Large intestine (tissue), 12 donors: Measurements from ENCODE around the gene CCL14. TPM values are rescaled to one million over a fixed set of nuclear protein-coding genes. Genes with fewer than 3 reads are reported as not detected.

Experiments used
- DNase-seq, 2 donors: peaks; one replicate each; pipeline versions ENCODE4 v3.0.0 to v3.0.0-alpha.2; 2013
- H3K27ac ChIP-seq: one replicate; pipeline ENCODE4 v1.5.1; 2013; ENCODE audit warnings: low read length
- H3K27me3 ChIP-seq: 2 replicates; pipeline ENCODE4 v1.6.1; 2013; ENCODE audit warnings: low read length; ENCODE audit not compliant: control insufficient read depth, insufficient read depth
- H3K36me3 ChIP-seq: 2 replicates; pipeline ENCODE4 v1.6.1; 2013; ENCODE audit warnings: low read length; ENCODE audit not compliant: control insufficient read depth, insufficient read depth
- H3K4me1 ChIP-seq: one replicate; pipeline ENCODE4 v1.6.1; 2013; ENCODE audit warnings: low read length; ENCODE audit not compliant: control insufficient read depth, insufficient read depth
- H3K4me3 ChIP-seq: one replicate; pipeline ENCODE4 v1.5.1; 2013; ENCODE audit warnings: low read length
- H3K9me3 ChIP-seq: one replicate; pipeline ENCODE4 v1.6.1; 2013; ENCODE audit warnings: mild to moderate bottlenecking, low read depth, low read length, moderate library complexity; ENCODE audit not compliant: control insufficient read depth
- WGBS: methylation state at CpG from one replicate; pipeline ENCODE4 v1.1.5; 2013; ENCODE audit warnings: low lambda C conversion rate; ENCODE audit not compliant: insufficient coverage; 5-methylcytosine and 5-hydroxymethylcytosine counted together
- long read RNA-seq, 11 donors: transcript quantifications; one replicate each; lab custom pipeline, GENCODE V29; 2026
- polyA plus RNA-seq: library from polyadenylated mRNA; unstranded; fragments of 120-200 nt; gene quantifications from one replicate; pipeline ENCODE4 v1.2.1, GENCODE V29; 2013

Gene CCL14
- polyA plus RNA-seq, result 6.8 TPM
- long read RNA-seq, donor 1, transcript CCL14-202 (3 exons, 898 nt), result major isoform, 9 of 10 reads
- long read RNA-seq, donor 1, partial matches to known transcripts, result 0 of 10 reads
- long read RNA-seq, donor 1, other reads (novel, unspliced or antisense), result 0 of 10 reads
- long read RNA-seq, donor 2, transcript CCL14-202 (3 exons, 898 nt), result major isoform, 16 of 21 reads
- long read RNA-seq, donor 2, partial matches to known transcripts, result 0 of 21 reads
- long read RNA-seq, donor 2, other reads (novel, unspliced or antisense), result 0 of 21 reads
- long read RNA-seq, donor 3, result 0 reads
- long read RNA-seq, donor 4, partial matches to known transcripts, result 0 of 2 reads
- long read RNA-seq, donor 4, other reads (novel, unspliced or antisense), result 0 of 2 reads
- long read RNA-seq, donor 5, transcript CCL14-202 (3 exons, 898 nt), result major isoform, 8 of 9 reads
- long read RNA-seq, donor 5, partial matches to known transcripts, result 0 of 9 reads
- long read RNA-seq, donor 5, other reads (novel, unspliced or antisense), result 0 of 9 reads
- long read RNA-seq, donor 6, transcript CCL14-202 (3 exons, 898 nt), result major isoform, 18 of 23 reads
- long read RNA-seq, donor 6, partial matches to known transcripts, result 0 of 23 reads
- long read RNA-seq, donor 6, other reads (novel, unspliced or antisense), result 0 of 23 reads
- long read RNA-seq, donor 7, transcript CCL14-202 (3 exons, 898 nt), result major isoform, 10 of 10 reads
- long read RNA-seq, donor 7, partial matches to known transcripts, result 0 of 10 reads
- long read RNA-seq, donor 7, other reads (novel, unspliced or antisense), result 0 of 10 reads
- long read RNA-seq, donor 8, transcript CCL14-202 (3 exons, 898 nt), result major isoform, 27 of 31 reads
- long read RNA-seq, donor 8, partial matches to known transcripts, result 0 of 31 reads
- long read RNA-seq, donor 8, other reads (novel, unspliced or antisense), result 0 of 31 reads
- long read RNA-seq, donor 9, transcript CCL14-202 (3 exons, 898 nt), result major isoform, 10 of 15 reads
- long read RNA-seq, donor 9, partial matches to known transcripts, result 0 of 15 reads
- long read RNA-seq, donor 9, other reads (novel, unspliced or antisense), result 0 of 15 reads
- long read RNA-seq, donor 10, transcript CCL14-202 (3 exons, 898 nt), result major isoform, 9 of 12 reads
- long read RNA-seq, donor 10, partial matches to known transcripts, result 0 of 12 reads
- long read RNA-seq, donor 10, other reads (novel, unspliced or antisense), result 0 of 12 reads
- long read RNA-seq, donor 11, transcript CCL14-202 (3 exons, 898 nt), result major isoform, 10 of 11 reads
- long read RNA-seq, donor 11, partial matches to known transcripts, result 0 of 11 reads
- long read RNA-seq, donor 11, other reads (novel, unspliced or antisense), result 0 of 11 reads

GRCh38 chr17:35986643-35987042 is at the start of gene CCL14:
Gene CCL14 (minus strand): TSS chr17:35986729. CDS start chr17:35986649, 80 bp downstream.
- no CpG with 5 or more reads among the region's 1 CpG for WGBS
- DNase-seq, result no peak
- H3K36me3 ChIP-seq, result peaks cover 18% of the 10 kb centered on the region
- H3K27me3 ChIP-seq, result no peaks in the 10 kb centered on the region
- H3K4me1 ChIP-seq, result peaks cover 16% of the 10 kb centered on the region
- no peak within 1 kb of the TSS for H3K4me3 ChIP-seq
- H3K9me3 ChIP-seq, result no peaks in the 10 kb centered on the region
- H3K27ac ChIP-seq, result no peak within 1 kb of the TSS

- H3K4me1 ChIP-seq, result peaks cover 4% of the 10 kb centered on the region
- H3K9me3 ChIP-seq, result no peaks in the 10 kb centered on the region
- WGBS, result no CpG with 5 or more reads among the region's 4 CpGs
- DNase-seq, result no peak
- H3K4me3 ChIP-seq, result no peak overlapping the region
- H3K27ac ChIP-seq, result no peak overlapping the region
- H3K27me3 ChIP-seq, result no peaks in the 10 kb centered on the region
- no peaks in the 10 kb centered on the region for H3K36me3 ChIP-seq
Measured at GRCh38 chr17:36036235-36036634, 49.7 kb upstream of the CCL14 start.

GRCh38 chr17:36034127-36034526 is 47.6 kb upstream of the CCL14 start:
- Histone ChIP-seq H3K27me3 (no peaks in the 10 kb centered on the region), H3K4me3 (no peak overlapping the region), H3K27ac (no peak overlapping the region), H3K4me1 (peaks cover 14% of the 10 kb centered on the region), H3K9me3 (no peaks in the 10 kb centered on the region), H3K36me3 (no peaks in the 10 kb centered on the region)
- no CpG with 5 or more reads among the region's 3 CpGs for WGBS
- no peak for DNase-seq

- no CpG with 5 or more reads among the region's 1 CpG for WGBS
- Histone ChIP-seq H3K4me3 (no peak overlapping the region), H3K4me1 (peaks cover 14% of the 10 kb centered on the region), H3K27me3 (no peaks in the 10 kb centered on the region), H3K36me3 (no peaks in the 10 kb centered on the region), H3K27ac (peak overlapping the region; percentile 50), H3K9me3 (no peaks in the 10 kb centered on the region)
- peak; percentile 47 to 85 for DNase-seq
Measured at GRCh38 chr17:36030956-36031355, 44.4 kb upstream of the CCL14 start.

- H3K27me3 ChIP-seq, result no peaks in the 10 kb centered on the region
- DNase-seq, result no peak
- 100% methylated on average over 1 of the region's 4 CpGs for WGBS
- H3K4me1 ChIP-seq, result peaks cover 14% of the 10 kb centered on the region
- no peaks in the 10 kb centered on the region for H3K36me3 ChIP-seq
- H3K4me3 ChIP-seq, result no peak overlapping the region
- no peak overlapping the region for H3K27ac ChIP-seq
- no peaks in the 10 kb centered on the region for H3K9me3 ChIP-seq
Measured at GRCh38 chr17:36027761-36028160, 41.2 kb upstream of the CCL14 start.

GRCh38 chr17:36024106-36024869 is 37.8 kb upstream of the CCL14 start:
- no peaks in the 10 kb centered on the region for H3K9me3 ChIP-seq
- no peaks in the 10 kb centered on the region for H3K4me1 ChIP-seq
- no peaks in the 10 kb centered on the region for H3K36me3 ChIP-seq
- no peak overlapping the region for H3K4me3 ChIP-seq
- DNase-seq, result no peak
- no CpG with 5 or more reads among the region's 6 CpGs for WGBS
- no peaks in the 10 kb centered on the region for H3K27me3 ChIP-seq
- no peak overlapping the region for H3K27ac ChIP-seq

- WGBS, result no CpG with 5 or more reads among the region's 2 CpGs
- no peak overlapping the region for H3K27ac ChIP-seq
Measured at GRCh38 chr17:36019423-36019822, 32.9 kb upstream of the CCL14 start.

GRCh38 chr17:36017799-36018198 is 31.3 kb upstream of the CCL14 start, which contains the start of gene CCL23:
Gene CCL23 (minus strand): TSS chr17:36017972. CDS start chr17:36017897, 75 bp downstream.
- DNase-seq, result no peak
- Histone ChIP-seq H3K4me3 (no peak within 1 kb of the TSS), H3K9me3 (no peaks in the 10 kb centered on the region), H3K4me1 (no peaks in the 10 kb centered on the region), H3K36me3 (no peaks in the 10 kb centered on the region), H3K27me3 (no peaks in the 10 kb centered on the region), H3K27ac (no peak within 1 kb of the TSS)
- WGBS, result 80% methylated on average over 1 of the region's 6 CpGs

More at GRCh38 chr17:36019423-36019822, 32.9 kb upstream of the CCL14 start:
- Histone ChIP-seq H3K36me3 (no peaks in the 10 kb centered on the region), H3K9me3 (no peaks in the 10 kb centered on the region), H3K4me1 (no peaks in the 10 kb centered on the region), H3K4me3 (no peak overlapping the region), H3K27me3 (no peaks in the 10 kb centered on the region)
- DNase-seq, result no peak

- no peak overlapping the region for H3K4me3 ChIP-seq
- DNase-seq, result no peak
- peaks cover 5% of the 10 kb centered on the region for H3K9me3 ChIP-seq
- no peaks in the 10 kb centered on the region for H3K4me1 ChIP-seq
- no peak overlapping the region for H3K27ac ChIP-seq
- no peaks in the 10 kb centered on the region for H3K27me3 ChIP-seq
- peaks cover 3% of the 10 kb centered on the region for H3K36me3 ChIP-seq
- no CpG with 5 or more reads among the region's 2 CpGs for WGBS
Measured at GRCh38 chr17:36016555-36016954, 30.0 kb upstream of the CCL14 start.
